Stimulated activated naive CD8-positive, alpha-beta T cell treated with anti-CD3 and anti-CD28 coated beads, Interleukin-15, amount 100 ng/mL, for 72 hours (primary cell): ENCODE measurements around the gene SLC19A1.
A peak's percentile ranks its signal among the peaks of the same experiment; 100 is the strongest.

Experiments used
- ATAC-seq: fragments of 150-1000 bp; cut with Tn5 transposase; 2 replicates; pipeline ENCODE4 v1.10.0; 2021; ENCODE audit warnings: mild to moderate bottlenecking, moderate library complexity
- DNase-seq, 2 donors: peaks; one replicate each; pipeline ENCODE4 v3.0.0; 2021 to 2022
- H3K27ac Mint-ChIP-seq, 2 donors: one replicate each; pipeline ENCODE4 v1.8.0; 2022; ENCODE audit warnings: mild to moderate bottlenecking in 2 of 2, mixed read lengths in 2 of 2, moderate library complexity in 2 of 2
- H3K27me3 Mint-ChIP-seq: one replicate; pipeline ENCODE4 v1.8.0; 2022; ENCODE audit warnings: mixed read lengths
- H3K4me1 Mint-ChIP-seq: one replicate; pipeline ENCODE4 v1.8.0; 2022; ENCODE audit warnings: mild to moderate bottlenecking, mixed read lengths
- H3K4me3 Mint-ChIP-seq, 2 donors: one replicate each; pipeline ENCODE4 v1.8.0; 2022; ENCODE audit warnings: mild to moderate bottlenecking in 2 of 2, mixed read lengths in 2 of 2, moderate library complexity in 1 of 2
- H3K9me3 Mint-ChIP-seq, 2 donors: one replicate each; pipeline ENCODE4 v1.8.0; 2022; ENCODE audit warnings: mixed read lengths in 2 of 2

The SLC19A1 gene

GRCh38 chr21:45555557-45556301 lies 13.5 kb upstream of the SLC19A1 start:
- peaks cover 4% of the 10 kb centered on the region for H3K27me3 Mint-ChIP-seq
- H3K9me3 Mint-ChIP-seq: no peaks in the 10 kb centered on the region
- ATAC-seq (peak; percentile 71), DNase-seq (peak; percentile 55 to 67)
- H3K4me3 Mint-ChIP-seq: peak overlapping the region; percentile 66 to 73
- peaks cover 37% of the 10 kb centered on the region for H3K4me1 Mint-ChIP-seq
- H3K27ac Mint-ChIP-seq: peak overlapping the region in 1 of 2 donors; percentile 90

DNA sequence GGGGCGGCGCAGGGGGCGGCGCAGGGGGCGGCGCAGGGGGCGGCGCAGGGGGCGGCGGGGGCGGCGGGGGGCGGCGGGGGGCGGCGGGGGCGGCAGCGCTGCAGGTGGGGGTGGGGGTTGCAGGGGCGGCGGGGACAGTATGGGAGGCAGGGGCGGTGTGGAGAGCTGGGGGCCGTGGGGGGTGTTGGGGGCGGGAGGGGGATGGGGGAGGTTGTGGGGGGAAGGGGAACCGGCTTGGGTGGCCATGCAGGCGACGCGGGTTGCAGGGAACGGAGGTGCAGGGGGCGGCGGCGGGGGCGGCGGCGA lies 13.0 kb upstream of the SLC19A1 start:
- no peak for ATAC-seq
- Mint-ChIP-seq H3K27ac (no peak overlapping the region), H3K4me3 (peak overlapping the region; percentile 35 to 51), H3K27me3 (no peaks in the 10 kb centered on the region), H3K9me3 (no peaks in the 10 kb centered on the region), H3K4me1 (peaks cover 42% of the 10 kb centered on the region)
- DNase-seq: no peak

DNA sequence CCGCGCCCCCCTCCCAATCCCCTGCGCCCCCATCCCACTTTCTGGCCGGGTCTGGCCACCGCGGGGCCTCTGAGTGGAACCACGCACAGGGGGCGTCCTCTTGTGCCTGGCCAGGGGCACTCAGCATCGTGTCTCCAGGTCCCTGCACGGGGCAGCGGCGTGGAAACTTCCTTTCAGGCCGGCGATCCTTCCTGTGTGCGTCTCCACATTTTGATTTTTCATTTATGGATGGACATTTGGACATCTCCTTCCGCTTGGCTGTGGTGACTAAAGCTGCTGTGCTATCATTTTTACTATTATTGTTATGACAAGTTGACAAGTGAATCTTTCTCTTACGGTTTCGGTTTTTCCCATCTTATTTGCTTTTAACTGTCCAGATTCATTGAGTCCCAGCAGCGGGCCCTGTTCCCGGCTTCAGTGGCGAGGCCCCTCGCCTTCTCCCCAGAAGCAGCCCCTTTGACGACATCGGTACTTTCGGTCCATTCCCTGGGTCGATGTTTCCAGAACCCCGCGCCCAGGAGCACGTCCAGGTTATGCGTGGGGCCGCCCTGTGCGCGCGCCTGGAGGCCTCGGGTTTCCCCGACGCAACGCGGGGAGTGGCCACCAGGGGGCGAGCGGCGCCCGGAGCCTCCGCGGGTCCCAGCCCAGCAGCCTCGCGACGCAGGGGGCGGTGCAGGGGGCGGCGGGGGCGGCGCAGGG lies 12.4 kb upstream of the SLC19A1 start:
- peak overlapping the region; percentile 93 to 98 for H3K27ac Mint-ChIP-seq
- ATAC-seq (peak; percentile 68), DNase-seq (peak; percentile 89 to 91)
- H3K4me1 Mint-ChIP-seq: peaks cover 47% of the 10 kb centered on the region
- H3K4me3 Mint-ChIP-seq: peak overlapping the region; percentile 90 to 98
- H3K27me3 Mint-ChIP-seq: no peaks in the 10 kb centered on the region
- H3K9me3 Mint-ChIP-seq: no peaks in the 10 kb centered on the region

DNA sequence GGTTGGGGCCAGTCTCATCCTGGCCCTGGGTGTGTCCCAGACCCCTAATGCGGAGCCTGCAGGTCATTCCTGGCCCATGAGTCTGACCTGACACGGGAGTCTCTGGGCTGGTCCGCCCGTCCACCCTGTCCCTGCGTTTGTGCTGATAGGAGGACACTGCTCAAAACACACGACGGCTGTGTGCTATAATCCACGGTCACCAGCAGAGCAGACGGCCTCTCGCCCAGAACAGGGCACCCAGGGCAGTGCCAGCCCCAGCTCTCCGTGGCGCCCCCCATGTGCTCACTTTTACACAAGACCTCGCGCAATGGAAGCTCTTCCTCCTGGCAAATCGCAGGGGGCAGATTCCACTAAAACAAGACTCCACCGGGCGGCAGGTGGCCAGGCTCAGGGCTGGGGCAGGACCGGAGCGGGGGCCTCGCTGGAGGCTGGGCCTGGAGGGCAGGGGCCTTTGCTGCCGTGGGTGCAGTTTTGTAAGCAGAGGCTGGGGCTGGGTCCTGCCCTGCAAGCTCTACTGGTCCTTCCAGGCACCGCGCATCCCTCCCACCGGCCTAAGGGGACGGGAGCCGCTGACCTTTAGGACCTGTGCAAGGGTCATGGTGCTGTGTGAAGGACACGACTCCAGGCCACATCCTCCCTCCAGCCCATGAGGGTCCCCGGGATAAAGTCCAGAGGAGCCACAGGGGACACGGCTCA lies 10.6 kb upstream of the SLC19A1 start:
- no peak for DNase-seq
- ATAC-seq: no peak
- Mint-ChIP-seq H3K27ac (no peak overlapping the region), H3K27me3 (no peaks in the 10 kb centered on the region), H3K4me1 (peaks cover 55% of the 10 kb centered on the region), H3K9me3 (no peaks in the 10 kb centered on the region), H3K4me3 (peak overlapping the region in 1 of 2 donors; percentile 59)

DNA sequence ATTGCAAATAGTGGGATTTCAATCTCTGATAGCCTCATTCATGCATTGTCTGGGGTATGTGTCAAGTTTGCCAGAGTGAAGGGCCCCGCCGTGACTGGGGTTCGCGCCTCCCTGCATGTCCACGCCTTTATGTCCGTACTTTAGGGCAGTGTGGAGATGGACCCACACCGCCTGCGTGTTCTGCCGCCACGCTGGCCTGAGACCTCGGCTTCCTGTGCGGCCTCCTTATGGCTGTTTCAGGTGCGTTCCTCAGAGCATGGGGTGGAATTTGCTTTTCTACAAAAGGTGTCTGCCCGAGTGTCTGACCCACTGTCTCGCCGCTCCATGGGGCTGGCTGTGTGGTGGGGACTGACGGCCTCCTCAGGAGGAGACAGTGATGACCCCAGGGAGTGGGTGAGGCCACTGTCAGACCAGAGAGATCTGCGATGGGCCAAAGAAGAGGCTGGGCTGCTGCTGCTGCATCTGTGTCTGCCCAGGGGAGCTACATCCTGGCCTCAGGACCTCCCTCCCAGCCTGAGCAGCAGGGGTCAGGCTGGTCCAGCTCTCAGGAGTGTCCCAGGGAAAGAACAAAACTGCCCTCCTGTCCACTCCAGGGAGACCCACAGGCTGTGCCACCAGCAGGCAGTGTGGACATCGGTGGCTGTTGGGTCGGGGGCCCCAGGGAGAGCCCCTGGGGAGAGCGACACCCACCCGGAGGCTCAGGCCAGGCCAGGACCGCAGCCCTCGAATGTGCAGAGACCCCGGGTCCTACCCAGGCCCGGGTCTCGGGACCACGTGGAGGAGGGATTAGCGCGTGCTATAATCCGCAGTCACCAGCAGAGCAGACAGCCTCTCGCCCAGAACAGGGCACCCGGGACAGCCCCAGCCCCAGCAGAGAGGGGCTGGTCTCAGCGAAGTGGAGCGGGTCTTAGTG lies 9.8 kb upstream of the SLC19A1 start:
- peaks cover 55% of the 10 kb centered on the region for H3K4me1 Mint-ChIP-seq
- peak overlapping the region; percentile 97 to 100 for H3K27ac Mint-ChIP-seq
- no peaks in the 10 kb centered on the region for H3K27me3 Mint-ChIP-seq
- ATAC-seq (no peak), DNase-seq (no peak)
- no peaks in the 10 kb centered on the region for H3K9me3 Mint-ChIP-seq
- peak overlapping the region; percentile 83 to 95 for H3K4me3 Mint-ChIP-seq

- DNase-seq: peak in 1 of 2 donors; percentile 53
- ATAC-seq: peak; percentile 68
- no peaks in the 10 kb centered on the region for H3K27me3 Mint-ChIP-seq
- peak overlapping the region; percentile 83 to 95 for H3K4me3 Mint-ChIP-seq
- peak overlapping the region; percentile 97 to 100 for H3K27ac Mint-ChIP-seq
- no peaks in the 10 kb centered on the region for H3K9me3 Mint-ChIP-seq
- peaks cover 55% of the 10 kb centered on the region for H3K4me1 Mint-ChIP-seq
Measured at GRCh38 chr21:45551316-45551715, 9.1 kb upstream of the SLC19A1 start.

- Mint-ChIP-seq H3K27me3 (no peaks in the 10 kb centered on the region), H3K4me3 (peak overlapping the region; percentile 83 to 95), H3K4me1 (peaks cover 51% of the 10 kb centered on the region), H3K27ac (peak overlapping the region; percentile 97 to 100), H3K9me3 (no peaks in the 10 kb centered on the region)
- ATAC-seq: peak; percentile 53
- DNase-seq: peak in 1 of 2 donors; percentile 75
Measured at GRCh38 chr21:45550522-45551210, 8.4 kb upstream of the SLC19A1 start.

- DNase-seq (no peak), ATAC-seq (no peak)
- H3K27me3 Mint-ChIP-seq: no peaks in the 10 kb centered on the region
- peak overlapping the region; percentile 90 to 100 for H3K27ac Mint-ChIP-seq
- peak overlapping the region; percentile 83 to 95 for H3K4me3 Mint-ChIP-seq
- no peaks in the 10 kb centered on the region for H3K9me3 Mint-ChIP-seq
- peaks cover 50% of the 10 kb centered on the region for H3K4me1 Mint-ChIP-seq
Measured at GRCh38 chr21:45549626-45550463, 7.6 kb upstream of the SLC19A1 start.

- Mint-ChIP-seq H3K27ac (peak overlapping the region; percentile 69 to 90), H3K27me3 (no peaks in the 10 kb centered on the region), H3K4me1 (peaks cover 48% of the 10 kb centered on the region), H3K4me3 (peak overlapping the region; percentile 27 to 55), H3K9me3 (no peaks in the 10 kb centered on the region)
- no peak for DNase-seq
- ATAC-seq: no peak
Measured at GRCh38 chr21:45548711-45549491, 6.7 kb upstream of the SLC19A1 start.

- Mint-ChIP-seq H3K9me3 (no peaks in the 10 kb centered on the region), H3K27me3 (no peaks in the 10 kb centered on the region), H3K4me1 (peaks cover 50% of the 10 kb centered on the region), H3K4me3 (no peak overlapping the region), H3K27ac (no peak overlapping the region)
- ATAC-seq (no peak), DNase-seq (no peak)
Measured at GRCh38 chr21:45547545-45547900, 5.3 kb upstream of the SLC19A1 start.

GRCh38 chr21:45546636-45547544 lies 4.7 kb upstream of the SLC19A1 start:
- no peak for DNase-seq
- no peak for ATAC-seq
- Mint-ChIP-seq H3K27me3 (no peaks in the 10 kb centered on the region), H3K27ac (peak overlapping the region in 1 of 2 donors; percentile 71), H3K4me1 (peaks cover 44% of the 10 kb centered on the region), H3K4me3 (no peak overlapping the region), H3K9me3 (no peaks in the 10 kb centered on the region)

DNA sequence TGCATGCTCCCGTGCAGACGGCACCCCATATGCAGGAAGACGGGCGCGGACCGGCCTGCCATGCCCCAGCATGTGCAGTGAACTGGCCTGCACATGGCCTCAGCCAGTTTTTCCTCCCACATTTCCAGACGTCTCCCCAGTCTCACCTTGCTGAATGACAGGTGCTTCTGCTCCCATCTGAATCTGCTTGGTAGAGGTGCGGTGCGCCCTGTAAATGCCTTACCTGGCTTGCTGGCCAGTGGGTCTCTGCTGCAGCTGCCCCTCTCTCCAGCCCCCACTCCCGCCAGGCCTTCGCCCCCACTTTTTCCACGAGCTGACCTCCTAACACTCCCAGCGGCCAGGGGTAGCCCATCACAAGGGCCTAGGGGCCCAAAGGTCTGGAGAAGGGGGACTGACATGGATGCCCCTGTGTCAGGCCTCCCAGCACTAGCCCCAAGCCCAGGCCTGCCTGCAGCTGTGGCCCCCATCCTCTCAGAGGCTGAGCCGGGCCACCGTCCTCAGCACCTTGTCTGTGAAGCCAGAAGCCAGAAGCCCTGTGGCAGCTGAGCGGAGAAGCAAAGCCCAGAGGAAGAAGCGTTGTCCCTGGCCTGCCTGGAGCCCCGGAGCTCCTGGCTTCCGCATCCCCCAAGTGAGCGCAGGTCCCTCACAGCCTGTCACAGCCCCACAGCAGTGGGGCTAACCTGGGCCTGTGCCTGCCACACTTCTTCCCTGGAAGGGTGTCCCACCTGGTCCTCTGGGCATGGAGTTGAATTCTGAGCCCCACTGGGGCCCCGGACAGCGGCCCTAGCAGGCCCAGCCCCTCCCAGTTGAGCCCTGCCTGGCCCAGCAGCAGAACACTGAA lies 3.7 kb upstream of the SLC19A1 start:
- Mint-ChIP-seq H3K4me3 (no peak overlapping the region), H3K27ac (peak overlapping the region in 1 of 2 donors; percentile 71), H3K4me1 (peaks cover 42% of the 10 kb centered on the region), H3K9me3 (no peaks in the 10 kb centered on the region), H3K27me3 (no peaks in the 10 kb centered on the region)
- DNase-seq: no peak
- ATAC-seq: no peak
